A673 (cell line): ENCODE measurements around the gene SLC16A10. TPM values are rescaled to one million over a fixed set of nuclear protein-coding genes. Genes with fewer than 3 reads are reported as not detected.

Experiments
- BruUV-seq: library from RNA; stranded (reverse); fragments of 400-500 nt; replicated peaks from 2 replicates; lab custom pipeline; 2021; lab: Mats Ljungman, UMichigan
- CTCF ChIA-PET: fragments of 300-600 bp; sonication (Branson Sonifier 250); formaldehyde crosslinking; loops from one replicate; lab custom pipeline; 2022; ENCODE audit warnings: antibody characterized with exemption; lab: Charles Lee
- POLR2A ChIA-PET: fragments of 300-600 bp; sonication (Branson Sonifier 250); formaldehyde crosslinking; loops from one replicate; lab custom pipeline; 2022; ENCODE audit warnings: antibody characterized with exemption; ENCODE audit not compliant: low non-redundant PET; lab: Charles Lee
- DNase-seq: peaks from one replicate; pipeline ENCODE4 v3.0.0-alpha.2; 2015; ENCODE audit warnings: low spot score
- H3K27ac ChIP-seq: fragments of 200-600 bp; sonication (generic); 2 replicates; pipeline ENCODE4 v1.5.1; 2016; ENCODE audit warnings: mixed run types, low read depth, mild to moderate bottlenecking, mixed read lengths, antibody characterized with exemption, low read length; ENCODE audit not compliant: poor library complexity, severe bottlenecking
- H3K27me3 ChIP-seq: fragments of 200-600 bp; sonication (generic); replicated peaks from 2 replicates; pipeline ENCODE4 v1.6.1; 2017; ENCODE audit warnings: mixed run types, low read depth, mild to moderate bottlenecking, mixed read lengths, antibody characterized with exemption, low read length; ENCODE audit not compliant: insufficient read depth, poor library complexity
- H3K36me3 ChIP-seq: fragments of 200-600 bp; sonication (generic); 2 replicates; pipeline ENCODE4 v1.6.1; 2016; ENCODE audit warnings: mixed run types, mild to moderate bottlenecking, mixed read lengths, antibody characterized with exemption, low read length; ENCODE audit not compliant: insufficient read depth, poor library complexity, severe bottlenecking
- H3K4me1 ChIP-seq: fragments of 200-600 bp; sonication (generic); 2 replicates; pipeline ENCODE4 v1.6.1; 2017; ENCODE audit warnings: mixed run types, mild to moderate bottlenecking, mixed read lengths, antibody characterized with exemption, low read length; ENCODE audit not compliant: insufficient read depth, poor library complexity, severe bottlenecking
- H3K4me3 ChIP-seq: fragments of 200-600 bp; sonication (generic); 2 replicates; pipeline ENCODE4 v1.5.1; 2016; ENCODE audit warnings: low read depth, mixed run types, mild to moderate bottlenecking, mixed read lengths, low read length; ENCODE audit not compliant: poor library complexity, severe bottlenecking
- H3K9me3 ChIP-seq: fragments of 200-600 bp; sonication (generic); 2 replicates; pipeline ENCODE4 v1.6.1; 2016; ENCODE audit warnings: mixed run types, low read depth, mild to moderate bottlenecking, mixed read lengths, antibody characterized with exemption, low read length; ENCODE audit not compliant: poor library complexity, severe bottlenecking
- CTCF ChIP-seq: fragments of 300-800, 200-600 bp; sonication (generic); conservative IDR thresholded peaks from 2 replicates; pipeline ENCODE4 v1.5.1; 2017; ENCODE audit warnings: low read depth, mild to moderate bottlenecking, antibody characterized with exemption, low read length, moderate library complexity, mixed read lengths
- EZH2 ChIP-seq: fragments of 200-600 bp; sonication (generic); IDR thresholded peaks from 2 replicates; pipeline ENCODE4 v1.6.1; 2017; ENCODE audit warnings: borderline replicate concordance, low read depth, mild to moderate bottlenecking, mixed read lengths, antibody characterized with exemption, low read length; ENCODE audit not compliant: poor library complexity, severe bottlenecking
- intact Hi-C: fragments of 100-400 bp; cut with micrococcal nuclease; formaldehyde crosslinking; loops from one replicate; pipeline ENCODE4 v1.10.0; 2022; ENCODE audit not compliant: unreplicated experiment
- total RNA-seq: library from RNA; stranded (reverse); gene quantifications from 2 replicates; pipeline ENCODE4 v1.2.3, GENCODE V29; 2021

Gene SLC16A10
- total RNA-seq, 1 experiment from 2014 or later: 7.9 TPM

DNA sequence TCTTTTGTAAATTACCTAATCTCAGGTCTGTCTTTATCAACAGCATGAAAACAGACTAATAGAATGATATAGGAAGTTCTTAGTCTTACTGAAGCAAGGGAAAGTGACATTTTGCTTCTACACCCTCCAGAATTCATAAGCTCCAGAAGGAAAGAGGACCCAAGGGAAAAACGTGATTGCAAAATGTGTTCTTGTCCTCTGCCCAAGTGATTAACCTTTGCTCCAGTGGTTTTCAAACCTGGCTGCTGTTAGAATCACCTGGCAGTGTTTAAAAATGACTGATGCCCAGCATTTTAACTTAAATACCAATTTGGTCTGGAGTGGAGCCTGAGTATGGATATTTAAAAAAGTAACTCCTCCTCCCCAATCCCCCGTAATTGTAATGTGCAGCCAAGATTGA, 191.4 kb downstream of the SLC16A10 start:
- peaks cover 20% of the 10 kb centered on the region for H3K36me3 ChIP-seq
- H3K27ac ChIP-seq: no peak overlapping the region
- no peaks in the 10 kb centered on the region for H3K27me3 ChIP-seq
- no peak overlapping the region for H3K4me3 ChIP-seq
- no TSS peak for BruUV-seq
- no peak for DNase-seq
- no peaks in the 10 kb centered on the region for H3K4me1 ChIP-seq
- peaks cover 8% of the 10 kb centered on the region for H3K9me3 ChIP-seq
- ChIA-PET CTCF (no interaction called here), POLR2A (interaction anchor here (0.7 kb wide), 1 partner anchor 1374 kb away, joined by 3 read pairs; no protein-coding TSS in a partner anchor)
- TF ChIP-seq EZH2 (no peak), CTCF (no peak)
- intact Hi-C loops: no loop called here

GRCh38 chr6:111280445-111280955, 193.2 kb downstream of the SLC16A10 start:
- no peaks in the 10 kb centered on the region for H3K4me1 ChIP-seq
- no peaks in the 10 kb centered on the region for H3K9me3 ChIP-seq
- H3K36me3 ChIP-seq: peaks cover 20% of the 10 kb centered on the region
- ChIA-PET POLR2A (no interaction called here), CTCF (no interaction called here)
- H3K4me3 ChIP-seq: no peak overlapping the region
- no TSS peak for BruUV-seq
- TF ChIP-seq EZH2: no peak
- no peak for TF ChIP-seq CTCF
- no peak overlapping the region for H3K27ac ChIP-seq
- H3K27me3 ChIP-seq: no peaks in the 10 kb centered on the region
- no peak for DNase-seq
- intact Hi-C loops: no loop called here

Other genes starting within 250 kb of the SLC16A10 start
- gene AMD1, start 212.7 kb upstream of the SLC16A10 start, total RNA-seq: 73.3 and 87.6 TPM in 2 replicates
- 158 and 199 TPM in 2 replicates for gene GTF3C6, start 128.8 kb upstream of the SLC16A10 start, total RNA-seq
- gene RPF2, start 105.5 kb upstream of the SLC16A10 start, total RNA-seq: 69.4 and 81.5 TPM in 2 replicates